ENCODE data around the gene MIDN.

MIDN gene

GRCh38 chr19:1281569-1282287 is 33.3 kb downstream of the MIDN start:
- DNase-seq (ENCODE audit: insufficient read length, low spot score): no peak
- FAIRE-seq: no peak
- TF ChIP-seq POU2F2 (IDR thresholded peaks at IDR 0.05; ENCODE audit: low read depth, low read length) (no peak), POLR2A (IDR thresholded peaks at IDR 0.05; ENCODE audit: low read depth, low read length) (no peak), PAX5 (IDR thresholded peaks at IDR 0.05; ENCODE audit: insufficient read depth, low read length, severe bottlenecking) (no peak), TAF1 (IDR thresholded peaks at IDR 0.05; ENCODE audit: low read depth, low read length) (no peak), POLR2AphosphoS5 (IDR thresholded peaks at IDR 0.05; ENCODE audit: low read depth, low read length) (no peak), SPI1 (IDR thresholded peaks at IDR 0.05; ENCODE audit: low read depth, low read length) (no peak)

DNA sequence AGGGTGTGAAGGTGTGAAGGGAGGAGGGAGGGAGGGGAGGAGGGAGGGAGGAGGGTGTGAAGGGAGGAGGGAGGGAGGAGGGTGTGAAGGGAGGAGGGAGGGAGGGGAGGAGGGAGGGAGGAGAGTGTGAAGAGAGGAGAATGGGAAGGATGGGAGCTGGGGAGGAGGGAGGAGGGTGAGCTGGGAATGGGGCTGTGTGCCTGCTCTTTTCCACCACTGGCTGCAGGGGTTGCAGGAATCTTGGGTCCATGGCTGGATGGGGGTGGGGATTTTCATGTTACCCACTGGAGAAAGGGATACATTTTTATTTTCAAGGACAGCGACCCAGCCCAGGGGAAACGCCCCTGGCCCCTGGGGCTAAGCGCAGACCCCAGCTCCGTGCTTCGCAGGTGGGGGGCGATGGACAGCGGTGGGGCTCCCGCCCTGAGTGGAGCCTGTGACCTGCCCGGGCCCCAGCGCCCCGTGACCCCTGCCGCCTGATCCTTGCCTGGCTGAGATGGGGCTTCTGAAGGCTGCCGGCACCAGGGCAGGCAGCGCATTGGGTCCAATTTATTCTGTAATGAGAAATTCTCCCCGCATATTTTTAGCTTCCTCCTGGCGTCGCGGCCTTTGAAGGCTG is 34.3 kb downstream of the MIDN start:
- no peak for FAIRE-seq
- TF ChIP-seq POU2F2 (IDR thresholded peaks at IDR 0.05; ENCODE audit: low read depth, low read length) (no peak), PAX5 (IDR thresholded peaks at IDR 0.05; ENCODE audit: insufficient read depth, low read length, severe bottlenecking) (no peak), POLR2AphosphoS5 (IDR thresholded peaks at IDR 0.05; ENCODE audit: low read depth, low read length) (no peak), SPI1 (IDR thresholded peaks at IDR 0.05; ENCODE audit: low read depth, low read length) (no peak), TAF1 (IDR thresholded peaks at IDR 0.05; ENCODE audit: low read depth, low read length) (no peak), POLR2A (IDR thresholded peaks at IDR 0.05; ENCODE audit: low read depth, low read length) (no peak)
- no peak for DNase-seq (ENCODE audit: insufficient read length, low spot score)

DNA sequence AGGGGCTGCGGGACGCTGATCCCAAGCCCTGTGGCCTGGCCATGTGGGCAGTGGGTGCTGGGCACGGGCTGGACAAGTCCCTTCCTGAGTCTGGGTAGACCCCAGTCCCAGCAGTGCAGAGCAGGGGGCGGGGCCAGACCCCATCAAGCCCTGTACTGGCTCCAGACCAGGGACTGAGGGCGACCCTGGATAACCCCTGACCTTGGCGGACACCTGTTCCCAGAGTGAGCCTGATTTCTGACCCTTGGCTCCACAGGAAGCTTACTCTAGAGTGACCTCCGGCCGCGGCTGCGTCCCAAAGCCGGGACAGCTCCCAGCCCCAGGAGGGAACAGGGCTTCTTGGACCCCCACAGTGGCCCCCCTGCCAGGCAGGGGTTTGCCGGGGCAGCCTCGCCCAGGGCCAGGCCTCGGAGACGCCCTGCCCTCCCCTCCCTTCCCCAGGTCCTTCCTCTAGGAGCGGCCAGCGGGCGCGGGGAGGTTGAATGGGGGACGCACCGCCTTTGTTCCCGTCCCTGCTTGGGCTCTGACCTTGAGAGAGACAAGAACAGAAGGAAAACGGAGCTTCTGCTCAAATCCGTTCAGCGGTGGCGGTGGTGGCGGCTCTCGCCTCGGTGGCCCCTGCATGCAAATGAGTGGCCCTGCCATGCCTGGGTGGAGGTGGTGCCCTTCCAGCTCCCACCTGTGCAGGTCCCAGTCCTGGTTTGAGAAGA is 35.0 kb downstream of the MIDN start:
- FAIRE-seq: no peak
- TF ChIP-seq POLR2AphosphoS5 (IDR thresholded peaks at IDR 0.05; ENCODE audit: low read depth, low read length) (no peak), PAX5 (IDR thresholded peaks at IDR 0.05; ENCODE audit: insufficient read depth, low read length, severe bottlenecking) (no peak)

DNA sequence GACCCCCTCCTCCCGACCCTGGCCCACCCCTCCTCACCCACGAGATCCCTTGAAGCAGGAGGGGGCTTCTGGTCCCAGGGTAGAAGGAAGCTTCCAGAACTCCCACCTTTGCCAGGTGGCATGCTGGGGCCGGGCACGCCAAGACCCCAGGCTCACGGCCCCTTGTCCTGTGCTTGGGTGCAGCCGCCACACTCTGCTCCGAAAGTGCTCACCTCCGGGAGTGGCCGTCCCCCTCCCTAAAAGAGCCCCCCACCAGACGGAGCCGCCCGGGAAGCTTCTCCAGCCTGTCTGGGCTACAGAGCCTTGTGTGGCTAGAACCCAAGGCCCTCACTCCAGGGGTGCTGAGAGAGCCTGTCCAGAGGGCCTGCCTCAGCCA is 35.5 kb downstream of the MIDN start:
- DNase-seq (ENCODE audit: insufficient read length, low spot score) (no peak), FAIRE-seq (no peak)
- TF ChIP-seq POLR2AphosphoS5 (IDR thresholded peaks at IDR 0.05; ENCODE audit: low read depth, low read length): no peak
- TF ChIP-seq SPI1 (IDR thresholded peaks at IDR 0.05; ENCODE audit: low read depth, low read length): no peak
- no peak for TF ChIP-seq PAX5 (IDR thresholded peaks at IDR 0.05; ENCODE audit: insufficient read depth, low read length, severe bottlenecking)
- no peak for TF ChIP-seq POU2F2 (IDR thresholded peaks at IDR 0.05; ENCODE audit: low read depth, low read length)
- no peak for TF ChIP-seq POLR2A (IDR thresholded peaks at IDR 0.05; ENCODE audit: low read depth, low read length)
- no peak for TF ChIP-seq TAF1 (IDR thresholded peaks at IDR 0.05; ENCODE audit: low read depth, low read length)

More for the DNA sequence above, 35.0 kb downstream of the MIDN start:
- no peak for DNase-seq (ENCODE audit: insufficient read length, low spot score)

- DNase-seq (ENCODE audit: insufficient read length, low spot score): no peak
- no peak for TF ChIP-seq SPI1 (IDR thresholded peaks at IDR 0.05; ENCODE audit: low read depth, low read length)
- FAIRE-seq: no peak
Observed at GRCh38 chr19:1284293-1284978, 36.1 kb downstream of the MIDN start.

- TF ChIP-seq PAX5 (IDR thresholded peaks at IDR 0.05; ENCODE audit: insufficient read depth, low read length, severe bottlenecking) (no peak), POLR2A (IDR thresholded peaks at IDR 0.05; ENCODE audit: low read depth, low read length) (no peak), TAF1 (IDR thresholded peaks at IDR 0.05; ENCODE audit: low read depth, low read length) (no peak), POLR2AphosphoS5 (IDR thresholded peaks at IDR 0.05; ENCODE audit: low read depth, low read length) (no peak), POU2F2 (IDR thresholded peaks at IDR 0.05; ENCODE audit: low read depth, low read length) (no peak), SPI1 (IDR thresholded peaks at IDR 0.05; ENCODE audit: low read depth, low read length) (no peak)
- DNase-seq (ENCODE audit: insufficient read length, low spot score): no peak
- no peak for FAIRE-seq
Observed at GRCh38 chr19:1284979-1285736, 36.8 kb downstream of the MIDN start.

DNA sequence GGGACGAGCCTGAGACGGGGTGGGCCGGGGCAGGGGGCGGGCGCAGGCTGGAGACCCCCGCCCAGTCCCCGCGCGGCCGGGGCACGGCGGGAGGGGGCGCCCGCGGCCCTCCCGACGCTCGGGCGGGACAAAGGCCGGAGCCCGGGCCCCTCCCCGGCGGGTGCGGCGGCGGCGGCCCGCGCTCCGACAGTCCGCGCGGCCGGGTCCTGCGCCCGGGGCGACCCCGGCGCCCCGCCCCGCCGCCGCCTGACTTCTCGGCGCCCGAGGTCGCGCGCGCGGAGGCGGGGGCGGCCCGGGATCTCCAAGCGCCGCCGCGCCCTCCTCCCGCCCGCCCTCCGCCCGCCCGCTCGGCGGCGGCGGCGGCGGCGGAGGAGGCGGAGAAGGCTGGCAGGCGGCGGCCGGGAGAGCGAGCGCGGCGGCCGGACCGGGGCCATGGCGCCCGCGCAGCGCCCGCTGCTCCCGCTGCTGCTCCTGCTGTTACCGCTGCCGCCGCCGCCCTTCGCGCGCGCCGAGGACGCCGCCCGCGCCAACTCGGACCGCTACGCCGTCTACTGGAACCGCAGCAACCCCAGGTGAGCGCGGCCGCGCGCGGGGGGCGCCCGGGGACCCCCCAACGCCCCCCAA is 37.5 kb downstream of the MIDN start, which contains the start of gene EFNA2:
Gene EFNA2, plus strand, starts transcription at position 137 of the 624 bp plus-strand sequence. Its CDS starts 296 bp downstream, at position 433.
- FAIRE-seq (no peak), DNase-seq (ENCODE audit: insufficient read length, low spot score) (no peak)
- TF ChIP-seq SPI1 (IDR thresholded peaks at IDR 0.05; ENCODE audit: low read depth, low read length): no peak
- no peak for TF ChIP-seq POU2F2 (IDR thresholded peaks at IDR 0.05; ENCODE audit: low read depth, low read length)
- TF ChIP-seq POLR2A (IDR thresholded peaks at IDR 0.05; ENCODE audit: low read depth, low read length): no peak
- TF ChIP-seq POLR2AphosphoS5 (IDR thresholded peaks at IDR 0.05; ENCODE audit: low read depth, low read length): no peak
- TF ChIP-seq TAF1 (IDR thresholded peaks at IDR 0.05; ENCODE audit: low read depth, low read length): no peak
- no peak for TF ChIP-seq PAX5 (IDR thresholded peaks at IDR 0.05; ENCODE audit: insufficient read depth, low read length, severe bottlenecking)

GRCh38 chr19:1286487-1287353 is 38.3 kb downstream of the MIDN start:
- DNase-seq (ENCODE audit: insufficient read length, low spot score) (no peak), FAIRE-seq (no peak)
- TF ChIP-seq POLR2A (IDR thresholded peaks at IDR 0.05; ENCODE audit: low read depth, low read length) (no peak), TAF1 (IDR thresholded peaks at IDR 0.05; ENCODE audit: low read depth, low read length) (no peak), POU2F2 (IDR thresholded peaks at IDR 0.05; ENCODE audit: low read depth, low read length) (no peak), SPI1 (IDR thresholded peaks at IDR 0.05; ENCODE audit: low read depth, low read length) (no peak), POLR2AphosphoS5 (IDR thresholded peaks at IDR 0.05; ENCODE audit: low read depth, low read length) (no peak), PAX5 (IDR thresholded peaks at IDR 0.05; ENCODE audit: insufficient read depth, low read length, severe bottlenecking) (no peak)

Measured in GM12891 (cell line).